Chondrocyte (in vitro differentiated cells): ENCODE results near the gene CASP10. TPM values are rescaled to one million over a fixed set of nuclear protein-coding genes. Genes with fewer than 3 reads are reported as not detected.
"Not testable (repeated sequence)": the region's sequence is repeated elsewhere in the genome, so short reads cannot be mapped to it uniquely, and the experiment has no call there.

Experiments used
- DNase-seq: peaks from one replicate; pipeline ENCODE4 v3.0.0; 2021; ENCODE audit warnings: mixed read lengths, low spot score
- H3K27ac Mint-ChIP-seq: one replicate; pipeline ENCODE4 v1.8.0; 2021; ENCODE audit warnings: mild to moderate bottlenecking, moderate library complexity, mixed read lengths; ENCODE audit not compliant: unreplicated experiment
- H3K27me3 Mint-ChIP-seq: 2 replicates; pipeline ENCODE4 v1.8.0; 2021; ENCODE audit warnings: low read depth, mixed read lengths
- H3K36me3 Mint-ChIP-seq: 2 replicates; pipeline ENCODE4 v1.8.0; 2021; ENCODE audit warnings: low read depth, mixed read lengths
- H3K4me1 Mint-ChIP-seq: 2 replicates; pipeline ENCODE4 v1.8.0; 2021; ENCODE audit warnings: low read depth, mild to moderate bottlenecking, mixed read lengths
- H3K4me3 Mint-ChIP-seq: one replicate; pipeline ENCODE4 v1.8.0; 2021; ENCODE audit warnings: mild to moderate bottlenecking, moderate library complexity, mixed read lengths; ENCODE audit not compliant: unreplicated experiment
- H3K9me3 Mint-ChIP-seq: 2 replicates; pipeline ENCODE4 v1.8.0; 2021; ENCODE audit warnings: low read depth, mixed read lengths
- CTCF ChIP-seq: fragments of 200-600 bp; sonication (generic); IDR thresholded peaks from 2 replicates; pipeline ENCODE4 v1.5.0; 2021; ENCODE audit warnings: antibody characterized with exemption, mild to moderate bottlenecking, moderate library complexity
- total RNA-seq: library from RNA; stranded (reverse); gene quantifications from 3 replicates; pipeline ENCODE4 v1.2.1, GENCODE V29; 2021

Gene CASP10
- total RNA-seq, 1 donor from 2014 or later: 0.05 TPM

DNA sequence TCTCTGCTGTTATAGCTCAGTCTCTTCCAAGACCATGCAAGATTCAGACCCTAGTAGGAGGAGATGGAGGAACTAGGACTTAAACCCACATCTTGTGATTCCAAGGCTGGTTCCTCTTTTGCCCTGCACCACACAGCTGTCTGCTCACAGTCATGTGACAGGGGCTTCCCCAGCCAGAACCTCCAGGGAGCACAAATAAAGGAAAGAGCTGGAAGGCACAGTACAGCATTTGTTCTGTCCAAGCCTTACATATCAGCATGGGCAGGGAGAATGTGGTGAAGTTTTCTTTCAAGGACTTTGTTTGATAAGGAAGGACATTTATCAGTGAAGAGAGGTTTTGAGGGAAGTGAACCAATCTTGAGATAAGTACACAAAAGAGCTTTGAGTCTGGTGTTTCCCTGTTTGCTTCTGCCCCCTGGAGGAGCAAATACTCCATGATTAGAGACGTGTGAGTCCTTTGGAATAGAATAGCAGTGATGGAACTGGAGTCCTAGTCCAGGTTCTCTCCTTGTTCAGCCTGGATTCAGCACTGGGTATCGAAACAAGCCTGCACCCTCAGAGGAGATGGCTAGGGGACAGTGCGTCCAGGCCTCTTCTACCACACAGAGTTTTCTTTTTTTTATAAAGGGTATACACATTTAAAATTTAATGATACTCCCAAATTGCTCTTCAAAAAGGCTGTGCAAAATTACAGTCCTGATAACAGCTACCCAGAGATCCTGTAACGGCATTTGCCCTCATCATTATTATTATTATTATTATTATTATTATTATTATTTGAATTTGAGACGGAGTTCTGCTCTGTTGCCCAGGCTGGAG is 24.6 kb upstream of the CASP10 start:
- no peaks in the 10 kb centered on the region for H3K27me3 Mint-ChIP-seq
- no peaks in the 10 kb centered on the region for H3K9me3 Mint-ChIP-seq
- no peak for DNase-seq
- no peak overlapping the region for H3K4me3 Mint-ChIP-seq
- H3K27ac Mint-ChIP-seq: peak overlapping the region; percentile 89
- TF ChIP-seq CTCF: peak; percentile 89
- H3K4me1 Mint-ChIP-seq: peaks cover 10% of the 10 kb centered on the region
- H3K36me3 Mint-ChIP-seq: peaks cover 5% of the 10 kb centered on the region

- TF ChIP-seq CTCF: no peak
- no peaks in the 10 kb centered on the region for H3K4me1 Mint-ChIP-seq
- peaks cover 5% of the 10 kb centered on the region for H3K9me3 Mint-ChIP-seq
- no peak overlapping the region for H3K27ac Mint-ChIP-seq
- no peaks in the 10 kb centered on the region for H3K27me3 Mint-ChIP-seq
- no peak for DNase-seq
- peaks cover 20% of the 10 kb centered on the region for H3K36me3 Mint-ChIP-seq
- H3K4me3 Mint-ChIP-seq: no peak overlapping the region
Measured at GRCh38 chr2:201164166-201164565, 18.8 kb upstream of the CASP10 start.

GRCh38 chr2:201167546-201167945 is 15.4 kb upstream of the CASP10 start:
- Mint-ChIP-seq H3K9me3 (peaks cover 5% of the 10 kb centered on the region), H3K27me3 (no peaks in the 10 kb centered on the region), H3K36me3 (peaks cover 15% of the 10 kb centered on the region), H3K4me3 (no peak overlapping the region), H3K4me1 (peaks cover 12% of the 10 kb centered on the region), H3K27ac (no peak overlapping the region)
- TF ChIP-seq CTCF: no peak
- no peak for DNase-seq

DNA sequence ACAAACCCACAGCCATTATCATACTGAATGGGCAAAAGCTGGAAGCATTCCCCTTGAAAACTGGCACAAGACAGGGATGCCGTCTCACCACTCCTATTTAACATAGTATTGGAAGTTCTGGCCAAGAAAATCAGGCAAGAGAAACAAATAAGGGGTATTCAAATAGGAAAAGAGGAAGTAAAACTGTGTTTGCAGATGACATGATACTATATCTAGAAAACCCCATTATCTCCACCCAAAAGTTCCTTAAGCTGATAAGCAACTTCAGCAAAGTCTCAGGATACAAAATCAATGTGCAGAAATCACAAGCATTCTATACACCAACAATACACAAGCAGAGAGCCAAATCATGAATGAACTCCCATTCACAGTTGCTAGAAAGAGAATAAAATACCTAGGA is 14.4 kb upstream of the CASP10 start:
- not testable (repeated sequence) for DNase-seq, H3K27ac Mint-ChIP-seq, H3K27me3 Mint-ChIP-seq, H3K4me3 Mint-ChIP-seq, H3K9me3 Mint-ChIP-seq
- H3K36me3 Mint-ChIP-seq: peaks cover 14% of the 10 kb centered on the region
- H3K4me1 Mint-ChIP-seq: peaks cover 12% of the 10 kb centered on the region

- H3K4me1 Mint-ChIP-seq: peaks cover 12% of the 10 kb centered on the region
- H3K36me3 Mint-ChIP-seq: peaks cover 5% of the 10 kb centered on the region
- no peak overlapping the region for H3K27ac Mint-ChIP-seq
- H3K27me3 Mint-ChIP-seq: no peaks in the 10 kb centered on the region
- TF ChIP-seq CTCF: no peak
- H3K4me3 Mint-ChIP-seq: no peak overlapping the region
- DNase-seq: no peak
- H3K9me3 Mint-ChIP-seq: peaks cover 5% of the 10 kb centered on the region
Measured at GRCh38 chr2:201171259-201171814, 11.6 kb upstream of the CASP10 start.
